HEK293T (cell line): ENCODE data around the gene DUSP11.

Experiments used
- BHLHE40 ChIP-seq: fragments of 450-650 bp; IDR thresholded peaks from 2 replicates; pipeline ENCODE4 v1.6.1; 2016; ENCODE audit warnings: mild to moderate bottlenecking, moderate library complexity, borderline replicate concordance
- ELF4 ChIP-seq: fragments of 450-650 bp; IDR thresholded peaks from 2 replicates; pipeline ENCODE4 v1.6.1; 2017; ENCODE audit warnings: antibody characterized with exemption
- FOXM1 ChIP-seq: fragments of 450-650 bp; IDR thresholded peaks from 2 replicates; pipeline ENCODE4 v1.6.1; 2017; ENCODE audit warnings: mild to moderate bottlenecking, borderline replicate concordance
- HDGF ChIP-seq: fragments of 450-650 bp; IDR thresholded peaks from 2 replicates; pipeline ENCODE4 v1.6.1; 2017; ENCODE audit warnings: antibody characterized with exemption, borderline replicate concordance
- L3MBTL2 ChIP-seq: fragments of 450-650 bp; conservative IDR thresholded peaks from 2 replicates; pipeline ENCODE4 v1.6.1; 2016; ENCODE audit warnings: mild to moderate bottlenecking
- NFRKB ChIP-seq: fragments of 450-650 bp; IDR thresholded peaks from 2 replicates; pipeline ENCODE4 v1.6.1; 2016; ENCODE audit warnings: mild to moderate bottlenecking, moderate library complexity
- SP1 ChIP-seq: fragments of 450-650 bp; IDR thresholded peaks from 2 replicates; pipeline ENCODE4 v1.6.1; 2017
- TARDBP ChIP-seq: fragments of 450-650 bp; IDR thresholded peaks from 2 replicates; pipeline ENCODE4 v1.6.1; 2016
- ZNF384 ChIP-seq: fragments of 450-650 bp; IDR thresholded peaks from 2 replicates; pipeline ENCODE4 v1.6.1; 2016

- TF ChIP-seq HDGF (no peak), ELF4 (no peak), BHLHE40 (no peak), FOXM1 (no peak), SP1 (no peak), NFRKB (no peak), L3MBTL2 (no peak), ZNF384 (no peak), TARDBP (no peak)
Measured at GRCh38 chr2:73728043-73728442, 51.9 kb downstream of the DUSP11 start.
